ENCODE data around the gene KTN1. TPM values are rescaled to one million over a fixed set of nuclear protein-coding genes. Genes with fewer than 3 reads are reported as not detected.

KTN1 gene
- total RNA-seq, 2 donors from 2014 or later, result 149 to 264 TPM

GRCh38 chr14:55578511-55578910 lies 1.5 kb upstream of the KTN1 start:
- no peak for DNase-seq
- H3K27ac ChIP-seq, result no peak overlapping the region
- H3K4me3 ChIP-seq, result peak overlapping the region; percentile 69
- H3K4me1 ChIP-seq, result no peaks in the 10 kb centered on the region
- H3K27me3 ChIP-seq, result no peaks in the 10 kb centered on the region
- TF ChIP-seq CTCF (IDR thresholded peaks at IDR 0.05), result no peak
- peak overlapping the region in 1 of 2 donors; percentile 78 for H3K9ac ChIP-seq (ENCODE audit: low read depth in 2 of 2, low read length in 2 of 2)
- H3K9me3 ChIP-seq, result no peaks in the 10 kb centered on the region
- H3K36me3 ChIP-seq, result no peaks in the 10 kb centered on the region
- intact Hi-C loops (cut with DNase I), result loop anchor here (10.0 kb wide), 1 partner anchor 114 kb away; no protein-coding TSS in a partner anchor

GRCh38 chr14:55580470-55581341 lies 699 bp downstream of the KTN1 start:
- peak overlapping the region; percentile 89 for H3K4me3 ChIP-seq
- intact Hi-C loops (cut with DNase I), result no loop called here
- peak; percentile 61 for DNase-seq
- peak overlapping the region; percentile 85 for H3K27ac ChIP-seq
- peak overlapping the region; percentile 88 to 94 for H3K9ac ChIP-seq (ENCODE audit: low read depth in 2 of 2, low read length in 2 of 2)
- H3K36me3 ChIP-seq, result no peaks in the 10 kb centered on the region
- no peaks in the 10 kb centered on the region for H3K9me3 ChIP-seq
- no peaks in the 10 kb centered on the region for H3K4me1 ChIP-seq
- no peaks in the 10 kb centered on the region for H3K27me3 ChIP-seq
- no peak for TF ChIP-seq CTCF (IDR thresholded peaks at IDR 0.05)

- intact Hi-C loops (cut with DNase I), result no loop called here
- H3K27ac ChIP-seq, result peak overlapping the region; percentile 85
Measured at GRCh38 chr14:55581342-55581771, 1.4 kb downstream of the KTN1 start.

GRCh38 chr14:55582746-55583145 lies 2.7 kb downstream of the KTN1 start:
- peaks cover 3% of the 10 kb centered on the region for H3K4me1 ChIP-seq
- no peak overlapping the region for H3K9ac ChIP-seq (ENCODE audit: low read depth in 2 of 2, low read length in 2 of 2)

More at GRCh38 chr14:55581342-55581771, 1.4 kb downstream of the KTN1 start:
- Histone ChIP-seq H3K9me3 (no peaks in the 10 kb centered on the region), H3K36me3 (no peaks in the 10 kb centered on the region), H3K4me1 (no peaks in the 10 kb centered on the region), H3K4me3 (peak overlapping the region; percentile 89), H3K27me3 (no peaks in the 10 kb centered on the region), H3K9ac (ENCODE audit: low read depth in 2 of 2, low read length in 2 of 2) (peak overlapping the region; percentile 88 to 94)
- no peak for DNase-seq
- TF ChIP-seq CTCF (IDR thresholded peaks at IDR 0.05), result no peak

GRCh38 chr14:55583942-55584468 lies 4.0 kb downstream of the KTN1 start:
- H3K4me1 ChIP-seq, result peaks cover 4% of the 10 kb centered on the region

More at GRCh38 chr14:55582746-55583145, 2.7 kb downstream of the KTN1 start:
- no peak for DNase-seq
- Histone ChIP-seq H3K4me3 (no peak overlapping the region), H3K27ac (no peak overlapping the region), H3K36me3 (no peaks in the 10 kb centered on the region), H3K9me3 (no peaks in the 10 kb centered on the region), H3K27me3 (no peaks in the 10 kb centered on the region)
- TF ChIP-seq CTCF (IDR thresholded peaks at IDR 0.05), result no peak
- intact Hi-C loops (cut with DNase I), result no loop called here

More at GRCh38 chr14:55583942-55584468, 4.0 kb downstream of the KTN1 start:
- H3K27ac ChIP-seq, result peak overlapping the region; percentile 14
- no peak for DNase-seq
- no peak overlapping the region for H3K4me3 ChIP-seq
- H3K36me3 ChIP-seq, result no peaks in the 10 kb centered on the region
- no peaks in the 10 kb centered on the region for H3K9me3 ChIP-seq
- no peaks in the 10 kb centered on the region for H3K27me3 ChIP-seq
- intact Hi-C loops (cut with DNase I), result no loop called here
- H3K9ac ChIP-seq (ENCODE audit: low read depth in 2 of 2, low read length in 2 of 2), result peak overlapping the region in 1 of 2 donors; percentile 52
- TF ChIP-seq CTCF (IDR thresholded peaks at IDR 0.05), result no peak

Measured in colonic mucosa (tissue), 4 donors.